DOHH2 (cell line): ENCODE measurements around the gene ABTB2.

ENCODE experiments used
- H3F3A ChIP-seq: fragments of 200-600 bp; sonication (generic), shearing (Covaris generic); 2 replicates; pipeline ENCODE4 v1.6.0; 2016; ENCODE audit warnings: antibody characterized with exemption, mild to moderate bottlenecking; ENCODE audit not compliant: control insufficient read depth, insufficient read depth
- H3K27ac ChIP-seq: fragments of 200-600 bp; sonication (generic); 2 replicates; pipeline ENCODE4 v1.5.1; 2014; ENCODE audit warnings: low read depth, mild to moderate bottlenecking, low read length, moderate library complexity
- H3K27me3 ChIP-seq: fragments of 200-600 bp; sonication (generic); 2 replicates; pipeline ENCODE4 v1.6.1; 2014; ENCODE audit warnings: mild to moderate bottlenecking, low read length, mixed read lengths; ENCODE audit not compliant: control insufficient read depth
- H3K36me3 ChIP-seq: fragments of 200-600 bp; sonication (generic); 2 replicates; pipeline ENCODE4 v1.6.1; 2014; ENCODE audit warnings: mild to moderate bottlenecking, low read length, moderate library complexity, mixed read lengths; ENCODE audit not compliant: control insufficient read depth
- H3K4me1 ChIP-seq: fragments of 200-600 bp; sonication (generic); 2 replicates; pipeline ENCODE4 v1.6.1; 2014; ENCODE audit warnings: mild to moderate bottlenecking, low read length, mixed read lengths; ENCODE audit not compliant: control insufficient read depth
- H3K4me2 ChIP-seq: fragments of 200-600 bp; sonication (generic); 2 replicates; pipeline ENCODE4 v1.6.0; 2014; ENCODE audit warnings: mild to moderate bottlenecking, low read length, moderate library complexity
- H3K4me3 ChIP-seq: fragments of 200-600 bp; sonication (generic); 2 replicates; pipeline ENCODE4 v1.5.1; 2014; ENCODE audit warnings: mild to moderate bottlenecking, low read length, mixed read lengths
- H3K79me2 ChIP-seq: fragments of 200-600 bp; sonication (generic); 2 replicates; pipeline ENCODE4 v1.6.1; 2014; ENCODE audit warnings: mild to moderate bottlenecking, low read length, mixed read lengths; ENCODE audit not compliant: control insufficient read depth
- H3K9me2 ChIP-seq: fragments of 200-600 bp; sonication (generic); replicated peaks from 2 replicates; pipeline ENCODE4 v1.6.1; 2014; ENCODE audit warnings: mild to moderate bottlenecking, low read length, mixed read lengths; ENCODE audit not compliant: control insufficient read depth
- H3K9me3 ChIP-seq: fragments of 200-600 bp; sonication (generic); 2 replicates; pipeline ENCODE4 v1.6.1; 2014; ENCODE audit warnings: antibody characterized with exemption, low read length, mixed read lengths; ENCODE audit not compliant: control insufficient read depth, insufficient read depth
- H4K20me1 ChIP-seq: fragments of 200-600 bp; sonication (generic); 2 replicates; pipeline ENCODE4 v1.6.0; 2014; ENCODE audit warnings: low read depth, mild to moderate bottlenecking, antibody characterized with exemption, low read length, moderate library complexity; ENCODE audit not compliant: control insufficient read depth, insufficient read depth
- EZH2phosphoT487 ChIP-seq: fragments of 200-600 bp; sonication (generic); IDR thresholded peaks from 2 replicates; pipeline ENCODE4 v1.6.1; 2017; ENCODE audit warnings: borderline replicate concordance, mild to moderate bottlenecking, antibody characterized with exemption, low read length, moderate library complexity, mixed read lengths
- TF ChIP-seq, protein P1 (sequence below): fragments of 200-600 bp; sonication (generic); IDR thresholded peaks from one replicate; pipeline ENCODE4 v1.5.1; 2014; ENCODE audit warnings: antibody characterized with exemption, mild to moderate bottlenecking, low read depth, low read length; ENCODE audit not compliant: poor library complexity, severe bottlenecking

The ABTB2 gene

GRCh38 chr11:34324466-34324865, 33.3 kb downstream of the ABTB2 start:
- H3K4me1 ChIP-seq = no peaks in the 10 kb centered on the region
- no peak overlapping the region for H3K27ac ChIP-seq
- TF ChIP-seq, protein P1, sequence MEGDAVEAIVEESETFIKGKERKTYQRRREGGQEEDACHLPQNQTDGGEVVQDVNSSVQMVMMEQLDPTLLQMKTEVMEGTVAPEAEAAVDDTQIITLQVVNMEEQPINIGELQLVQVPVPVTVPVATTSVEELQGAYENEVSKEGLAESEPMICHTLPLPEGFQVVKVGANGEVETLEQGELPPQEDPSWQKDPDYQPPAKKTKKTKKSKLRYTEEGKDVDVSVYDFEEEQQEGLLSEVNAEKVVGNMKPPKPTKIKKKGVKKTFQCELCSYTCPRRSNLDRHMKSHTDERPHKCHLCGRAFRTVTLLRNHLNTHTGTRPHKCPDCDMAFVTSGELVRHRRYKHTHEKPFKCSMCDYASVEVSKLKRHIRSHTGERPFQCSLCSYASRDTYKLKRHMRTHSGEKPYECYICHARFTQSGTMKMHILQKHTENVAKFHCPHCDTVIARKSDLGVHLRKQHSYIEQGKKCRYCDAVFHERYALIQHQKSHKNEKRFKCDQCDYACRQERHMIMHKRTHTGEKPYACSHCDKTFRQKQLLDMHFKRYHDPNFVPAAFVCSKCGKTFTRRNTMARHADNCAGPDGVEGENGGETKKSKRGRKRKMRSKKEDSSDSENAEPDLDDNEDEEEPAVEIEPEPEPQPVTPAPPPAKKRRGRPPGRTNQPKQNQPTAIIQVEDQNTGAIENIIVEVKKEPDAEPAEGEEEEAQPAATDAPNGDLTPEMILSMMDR = no peak
- no peak for TF ChIP-seq EZH2phosphoT487
- H3K27me3 ChIP-seq = peaks cover 6% of the 10 kb centered on the region; the same call in 1 of the 2 replicates
- H3K9me3 ChIP-seq = no peaks in the 10 kb centered on the region
- no peaks in the 10 kb centered on the region for H3K36me3 ChIP-seq
- H4K20me1 ChIP-seq = no peaks in the 10 kb centered on the region
- H3K79me2 ChIP-seq = no peaks in the 10 kb centered on the region
- H3F3A ChIP-seq = no peaks in the 10 kb centered on the region
- H3K4me2 ChIP-seq = no peak overlapping the region
- no peaks in the 10 kb centered on the region for H3K9me2 ChIP-seq
- no peak overlapping the region for H3K4me3 ChIP-seq

GRCh38 chr11:34323601-34324000, 34.2 kb downstream of the ABTB2 start:
- H3K4me1 ChIP-seq = no peaks in the 10 kb centered on the region
- TF ChIP-seq, protein P1 = no peak
- TF ChIP-seq EZH2phosphoT487 = no peak
- H3F3A ChIP-seq = no peaks in the 10 kb centered on the region
- no peaks in the 10 kb centered on the region for H4K20me1 ChIP-seq
- peaks cover 2% of the 10 kb centered on the region; the same call in 1 of the 2 replicates for H3K27me3 ChIP-seq
- H3K27ac ChIP-seq = no peak overlapping the region
- no peaks in the 10 kb centered on the region for H3K9me2 ChIP-seq
- H3K36me3 ChIP-seq = no peaks in the 10 kb centered on the region
- H3K4me2 ChIP-seq = no peak overlapping the region
- no peaks in the 10 kb centered on the region for H3K9me3 ChIP-seq
- H3K79me2 ChIP-seq = no peaks in the 10 kb centered on the region
- H3K4me3 ChIP-seq = no peak overlapping the region

GRCh38 chr11:34318111-34319037, 39.4 kb downstream of the ABTB2 start:
- H3K36me3 ChIP-seq = no peaks in the 10 kb centered on the region
- H3K79me2 ChIP-seq = no peaks in the 10 kb centered on the region
- no peaks in the 10 kb centered on the region for H3F3A ChIP-seq
- H3K9me2 ChIP-seq = no peaks in the 10 kb centered on the region
- H3K4me2 ChIP-seq = no peak overlapping the region
- H3K4me1 ChIP-seq = no peaks in the 10 kb centered on the region
- peaks cover 9% of the 10 kb centered on the region; the same call in 1 of the 2 replicates for H3K27me3 ChIP-seq
- no peak overlapping the region for H3K27ac ChIP-seq
- H4K20me1 ChIP-seq = no peaks in the 10 kb centered on the region
- no peaks in the 10 kb centered on the region for H3K9me3 ChIP-seq
- TF ChIP-seq, protein P1 = no peak
- no peak for TF ChIP-seq EZH2phosphoT487
- H3K4me3 ChIP-seq = no peak overlapping the region
